Erythroblast (primary cell): Measurements from ENCODE around the gene ZMYND8.

Experiments
- GATA1 ChIP-seq: IDR thresholded peaks from 2 replicates; pipeline ENCODE4 v1.6.1; 2011; ENCODE audit warnings: low read depth, mild to moderate bottlenecking, control low read depth, low read length, moderate library complexity
- POLR2A ChIP-seq: IDR thresholded peaks from 2 replicates; pipeline ENCODE4 v1.6.1; 2011; ENCODE audit warnings: mild to moderate bottlenecking, low read length

DNA sequence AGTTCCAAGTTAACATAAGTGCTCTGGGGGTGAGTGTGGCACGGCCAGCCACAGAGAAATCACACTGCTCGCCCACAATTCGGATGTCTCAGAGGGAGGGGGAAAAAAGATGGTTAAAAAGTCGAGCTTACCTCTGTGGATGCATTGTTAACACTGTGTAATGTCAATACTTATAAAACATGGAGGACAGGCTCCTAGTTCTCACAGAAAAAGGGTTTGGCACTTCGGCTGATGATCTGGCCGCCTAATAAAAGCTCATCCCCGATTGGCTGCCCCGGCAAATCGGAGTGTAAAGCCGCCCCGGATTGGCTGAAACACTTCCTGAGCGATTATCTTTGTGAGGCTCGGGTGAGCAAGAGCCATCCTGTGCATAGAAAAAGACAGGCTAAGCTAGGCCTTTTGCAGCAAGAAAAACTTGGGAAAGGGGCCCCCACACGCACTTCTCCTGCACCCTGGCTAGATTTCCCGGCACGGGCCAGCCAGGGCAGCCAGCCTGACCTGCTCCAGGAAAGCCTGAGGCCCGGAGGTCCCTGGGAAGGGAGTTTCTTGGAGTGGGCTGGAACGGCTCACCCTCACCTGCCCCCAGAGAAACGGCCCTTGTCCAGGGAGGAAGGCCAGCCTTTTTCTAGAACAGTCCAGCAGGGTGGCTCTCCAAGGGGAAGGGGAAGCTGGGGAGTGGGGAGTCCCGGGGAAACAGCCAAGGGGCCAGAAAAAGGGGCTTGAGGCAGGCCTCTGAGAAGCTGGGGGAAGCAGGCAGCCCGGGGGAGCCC lies at the start of gene ZMYND8:
- TF ChIP-seq POLR2A (peak; percentile 84), GATA1 (no peak)
